Umbilical cord (tissue), 2 donors: Measurements from ENCODE around the gene POU6F2. TPM values are rescaled to one million over a fixed set of nuclear protein-coding genes. Genes with fewer than 3 reads are reported as not detected.

Source experiments
- DNase-seq: peaks from one replicate; pipeline ENCODE4 v3.0.0-alpha.2; 2015; ENCODE audit warnings: low spot score
- total RNA-seq: library from RNA; depleted of rRNA; stranded (reverse); fragments of >200 nt; gene quantifications from one replicate; pipeline ENCODE4 v1.2.3, GENCODE V29; 2014; ENCODE audit warnings: low replicate concordance; ENCODE audit not compliant: insufficient read depth

The POU6F2 gene
- total RNA-seq, 1 donor from 2014 or later, result 2.9 TPM

GRCh38 chr7:39069031-39069430 is 91.3 kb downstream of the POU6F2 start:
- no peak for DNase-seq

DNA sequence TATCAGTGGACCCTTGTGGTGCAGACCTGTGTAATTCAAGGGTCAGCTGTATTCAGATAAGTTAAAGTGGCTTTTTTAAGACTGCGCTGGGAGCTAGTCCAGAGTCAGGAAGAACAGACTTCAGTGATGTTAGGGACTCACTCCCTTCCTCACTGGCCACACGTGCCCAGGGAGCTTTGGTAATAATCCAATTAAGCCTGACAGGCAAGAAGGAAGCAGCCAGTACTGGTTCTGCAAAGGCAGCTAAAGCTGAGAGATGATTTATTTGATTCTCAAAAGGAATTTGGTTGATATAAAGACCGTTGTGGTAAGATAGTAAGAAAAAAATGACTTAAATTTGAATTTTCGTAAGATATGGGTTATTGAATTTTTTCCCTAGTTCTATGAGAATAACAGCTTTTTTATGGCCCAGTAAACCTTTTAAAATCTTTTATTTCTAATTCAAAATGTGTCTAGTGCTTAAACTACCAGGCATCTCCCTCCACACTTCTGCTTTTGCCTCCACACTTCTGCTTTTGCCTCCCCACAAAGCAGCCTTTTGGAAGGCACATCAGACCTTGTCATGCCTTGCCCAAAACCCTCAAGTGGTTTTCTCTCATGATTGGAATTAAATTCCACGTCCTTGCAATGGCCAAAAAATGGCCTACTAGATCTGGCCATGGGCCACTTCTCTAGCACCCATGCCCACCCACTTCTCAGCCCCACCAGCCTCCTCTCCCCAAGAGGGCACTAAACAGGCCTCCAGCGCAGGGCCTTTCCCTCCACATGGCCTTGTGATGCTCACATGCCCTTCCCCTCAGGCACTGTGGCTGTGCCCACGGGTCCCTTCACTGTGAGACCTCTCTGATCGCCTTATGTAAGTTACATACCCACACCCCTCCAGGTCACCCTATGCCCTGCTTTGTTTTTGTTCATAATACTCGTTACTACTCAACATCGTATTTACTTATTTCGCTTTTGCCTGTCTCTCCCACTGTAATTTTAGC is 92.5 kb downstream of the POU6F2 start:
- peak; percentile 52 for DNase-seq

DNA sequence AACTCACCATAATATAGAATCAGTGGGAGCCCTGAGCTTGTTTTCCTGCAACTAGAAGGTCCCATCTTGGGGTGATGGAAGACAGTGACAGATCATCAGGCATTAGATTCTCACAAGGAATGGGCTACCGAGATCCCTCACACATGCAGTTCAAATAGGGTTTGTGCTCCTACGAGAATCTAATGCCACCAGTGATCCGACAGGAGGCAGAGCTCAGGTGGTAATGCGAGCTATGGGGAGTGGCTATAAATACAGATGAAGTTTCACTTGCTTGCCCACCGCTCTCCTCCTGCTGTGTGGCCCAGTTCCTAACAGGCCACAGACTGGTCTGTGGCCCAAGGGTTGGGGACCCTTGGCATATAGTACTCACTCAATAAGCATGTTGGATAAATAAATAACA is 93.4 kb downstream of the POU6F2 start:
- DNase-seq, result no peak

DNA sequence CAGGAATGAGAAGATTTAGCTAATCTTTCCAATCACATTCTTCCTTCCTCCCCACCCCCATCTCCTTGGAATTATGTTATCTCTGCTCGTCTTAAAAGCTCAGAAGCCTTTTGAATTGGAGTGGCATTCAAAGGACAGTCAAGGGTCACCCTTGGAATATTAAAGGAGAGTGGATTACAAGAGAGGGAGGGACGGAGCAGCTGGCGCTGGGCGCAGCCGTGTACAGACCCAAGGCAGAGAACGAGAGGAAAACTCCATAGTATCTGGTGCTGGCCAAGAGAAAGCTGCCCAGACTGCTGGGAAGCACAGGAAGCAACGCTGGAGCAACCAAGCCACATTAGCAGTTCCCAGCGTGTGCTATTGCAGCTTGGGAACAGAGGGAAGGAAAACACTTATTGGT is 95.7 kb downstream of the POU6F2 start:
- DNase-seq, result peak; percentile 87

GRCh38 chr7:39075210-39075609 is 97.5 kb downstream of the POU6F2 start:
- DNase-seq, result no peak

DNA sequence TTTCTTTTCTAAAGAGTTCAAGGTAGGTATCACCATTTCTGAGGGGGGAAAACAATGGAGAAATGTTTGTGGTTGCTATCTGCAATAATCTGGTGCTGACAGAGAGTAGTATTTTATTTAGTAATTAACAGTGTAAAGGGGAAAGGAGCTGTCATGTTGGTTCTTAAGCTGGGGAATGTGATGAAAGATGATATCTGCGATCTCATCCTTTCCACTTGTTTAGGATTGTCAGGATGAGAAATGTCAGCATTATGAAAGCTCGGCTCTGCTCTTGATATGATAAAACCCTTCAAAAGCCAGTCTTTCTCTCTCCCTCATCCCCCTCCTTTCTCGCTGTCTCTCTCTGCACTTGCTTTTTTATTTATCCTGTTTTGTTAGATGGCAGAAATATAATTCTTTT is 106.1 kb downstream of the POU6F2 start:
- DNase-seq, result peak; percentile 35

- DNase-seq, result no peak
These were observed 106.6 kb downstream of the POU6F2 start for GRCh38 chr7:39084349-39084748.

DNA sequence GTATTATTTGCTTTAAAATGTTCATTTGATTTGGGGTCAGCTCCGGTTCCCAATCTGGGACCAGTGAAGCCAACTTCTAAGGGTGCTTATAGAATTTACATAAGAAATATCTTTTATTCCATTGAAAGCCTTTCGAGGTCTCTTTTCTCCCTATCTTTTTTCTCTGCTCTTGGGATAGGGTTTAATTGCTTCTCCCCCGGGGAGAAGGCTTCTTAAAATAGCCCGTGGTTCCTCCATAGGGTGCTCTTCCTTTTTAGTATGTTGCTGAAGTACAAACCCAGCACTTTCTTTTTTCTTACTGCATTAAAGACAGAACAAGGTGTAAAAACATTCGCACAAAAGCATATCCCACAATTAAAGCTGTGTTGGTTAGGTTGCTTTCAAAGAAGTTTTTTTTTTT is 107.5 kb downstream of the POU6F2 start:
- DNase-seq, result no peak

GRCh38 chr7:39085590-39086049 is 107.9 kb downstream of the POU6F2 start:
- peak; percentile 61 for DNase-seq

DNA sequence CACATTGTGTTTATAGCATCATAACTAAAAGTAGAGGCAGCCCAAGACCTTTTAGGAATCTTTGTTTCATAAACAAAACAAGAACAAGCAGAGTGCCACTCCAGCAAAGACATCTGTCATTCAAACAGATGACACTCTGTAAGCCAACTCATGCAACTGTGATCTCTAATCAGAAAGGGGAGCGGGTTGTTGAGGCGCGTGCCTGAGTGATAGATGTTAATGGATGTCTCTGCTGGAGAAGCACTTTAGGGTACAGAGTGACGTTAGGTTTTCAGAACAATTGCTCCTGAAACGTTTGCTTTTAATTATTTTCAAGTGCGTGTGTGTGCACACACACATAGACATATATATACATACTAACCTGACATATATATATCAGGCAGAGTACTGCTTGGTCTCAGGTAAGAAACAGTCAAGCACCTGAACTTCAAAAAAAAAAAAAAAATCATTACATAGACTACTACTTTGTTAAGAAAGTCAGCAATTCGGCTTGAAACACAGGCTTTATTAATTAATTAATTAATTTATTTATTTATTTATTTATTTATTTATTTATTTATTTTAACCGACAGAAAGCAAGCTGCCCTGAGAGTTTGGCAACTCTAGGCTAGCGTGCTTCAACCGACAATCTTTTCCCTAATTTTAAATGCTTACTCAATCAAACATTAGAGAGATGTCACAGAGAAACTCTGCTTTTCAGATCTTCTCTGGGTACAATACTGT is 109.1 kb downstream of the POU6F2 start:
- DNase-seq, result no peak

- peak; percentile 44 for DNase-seq
These were observed 111.3 kb downstream of the POU6F2 start for GRCh38 chr7:39088730-39089593.

DNA sequence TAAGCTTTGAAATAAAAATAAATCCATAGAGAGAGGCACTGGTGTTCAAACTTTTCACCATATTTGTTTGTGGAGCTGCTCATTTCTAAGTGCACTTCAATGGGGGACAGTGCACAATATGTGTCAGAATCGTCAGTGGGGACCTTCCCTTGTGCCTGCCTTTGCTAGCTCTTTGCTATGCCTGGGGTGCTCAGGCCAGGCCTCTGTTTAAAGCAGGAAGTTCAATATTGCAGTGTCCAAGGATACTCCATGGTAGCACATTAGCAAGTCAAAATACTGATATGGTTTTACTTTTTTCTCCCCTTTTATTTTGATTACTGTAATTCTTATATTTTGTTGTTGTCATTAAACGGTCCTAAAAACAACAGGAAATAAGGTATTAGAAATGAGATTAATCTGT is 113.4 kb downstream of the POU6F2 start:
- DNase-seq, result no peak

DNA sequence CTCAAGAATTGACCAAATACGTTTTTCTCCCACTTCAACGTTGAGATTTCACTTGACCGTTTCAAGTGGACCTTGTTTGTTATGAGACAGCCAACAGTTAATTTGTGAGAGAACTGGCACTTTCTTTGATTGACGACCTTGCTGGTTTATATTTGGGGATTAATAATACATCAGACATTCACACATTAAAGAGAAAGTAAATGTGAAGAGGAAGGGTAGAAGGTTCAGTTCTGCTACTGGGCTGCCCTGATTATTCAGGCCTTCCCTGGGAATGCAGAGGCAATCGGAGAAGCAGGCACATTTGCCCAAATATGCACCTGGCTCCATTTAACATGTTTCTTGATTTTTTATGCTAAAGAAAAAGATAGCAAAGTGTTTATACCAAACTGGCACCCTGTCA is 114.1 kb downstream of the POU6F2 start:
- no peak for DNase-seq

GRCh38 chr7:39094731-39095130 is 117.0 kb downstream of the POU6F2 start:
- DNase-seq, result no peak

DNA sequence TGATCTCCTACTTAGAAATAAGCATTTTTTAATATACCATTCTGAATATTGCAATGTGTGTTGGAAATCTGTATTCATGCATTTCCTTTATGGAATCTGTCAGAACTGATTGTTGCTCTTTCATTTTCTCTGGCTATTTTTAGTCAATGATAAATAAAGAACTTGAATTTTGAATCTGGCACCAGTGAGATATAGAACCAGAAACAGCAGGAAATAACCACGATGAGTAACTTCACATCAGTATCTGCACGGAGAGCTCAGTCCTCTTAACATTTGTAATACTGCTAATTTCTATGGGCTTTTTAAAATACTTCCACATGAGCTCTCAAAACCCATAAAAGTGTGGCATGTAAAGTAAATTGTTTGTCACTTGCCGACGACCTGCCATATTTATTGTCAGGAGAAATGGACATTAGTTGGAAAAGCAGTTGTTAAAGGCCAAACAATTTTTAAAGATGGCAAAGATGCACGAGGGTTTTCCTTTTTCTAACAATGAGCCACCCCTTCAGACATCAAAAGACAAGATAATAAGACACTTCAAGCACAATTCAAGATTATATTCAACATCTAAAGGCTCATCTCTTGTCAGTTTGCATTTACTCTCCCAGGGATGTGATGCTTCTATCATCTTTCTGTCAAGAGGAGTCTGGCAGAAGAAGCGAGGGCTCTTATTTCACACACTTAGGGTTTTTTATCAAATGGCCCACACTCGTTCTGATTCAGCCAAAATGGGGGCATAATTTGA is 118.3 kb downstream of the POU6F2 start:
- DNase-seq, result no peak

DNA sequence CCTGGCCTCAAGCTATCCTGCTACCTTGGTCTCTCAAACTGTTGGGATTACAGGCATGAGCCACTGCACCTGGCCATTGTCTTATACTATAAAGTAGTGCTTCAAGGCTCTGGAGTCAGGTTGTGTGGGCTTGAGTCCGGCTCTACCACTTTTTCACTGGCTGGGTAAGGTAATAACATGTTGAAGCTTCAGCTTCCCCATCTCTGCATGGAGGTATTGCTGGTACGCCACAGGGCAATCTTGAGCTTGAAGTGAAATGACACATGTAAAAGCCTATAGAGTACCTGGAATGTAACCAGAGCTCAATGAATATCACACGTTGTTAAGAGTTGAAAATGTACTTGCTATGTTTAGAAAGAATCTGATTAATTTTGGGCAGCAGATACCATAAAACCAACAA is 120.8 kb downstream of the POU6F2 start:
- DNase-seq, result no peak

DNA sequence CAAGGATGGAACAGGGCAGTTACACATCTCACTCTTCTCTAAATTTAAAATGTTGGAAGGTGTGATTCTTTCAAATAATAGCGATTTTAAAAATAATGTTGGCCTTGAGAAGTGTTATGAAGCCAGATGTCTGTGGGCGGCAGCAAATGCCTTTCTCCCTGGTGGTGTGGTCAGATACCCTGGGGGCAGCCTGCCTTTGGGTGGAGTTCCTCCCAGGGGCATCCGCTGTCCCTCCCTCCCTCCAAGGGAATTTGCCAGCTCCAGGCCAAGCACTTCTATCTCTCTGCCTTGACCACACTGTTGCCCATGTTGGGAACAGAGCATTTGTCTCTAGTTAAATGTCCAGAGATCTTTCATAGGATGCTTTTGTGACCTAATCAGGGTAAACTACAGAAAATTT is 121.4 kb downstream of the POU6F2 start:
- no peak for DNase-seq

GRCh38 chr7:39100270-39100669 is 122.6 kb downstream of the POU6F2 start:
- DNase-seq, result no peak

DNA sequence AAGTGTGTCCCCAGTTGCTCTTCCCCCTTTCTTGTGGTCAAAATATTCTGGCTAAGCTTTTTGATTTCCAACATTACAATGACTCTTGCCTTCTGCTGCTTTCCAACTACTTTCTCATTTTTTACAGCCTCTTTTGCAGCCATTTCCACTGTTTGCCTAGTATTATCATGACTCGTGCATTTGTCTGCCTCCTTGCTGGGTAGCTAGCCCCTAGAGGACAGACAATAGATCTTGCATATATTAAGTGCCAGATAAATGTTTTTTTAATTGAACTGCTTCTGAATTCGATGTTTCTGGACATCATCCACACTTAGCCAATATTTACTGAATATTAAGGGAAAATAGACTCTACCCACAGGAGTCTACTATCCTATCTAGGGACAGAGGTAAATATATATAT is 124.5 kb downstream of the POU6F2 start:
- no peak for DNase-seq

DNA sequence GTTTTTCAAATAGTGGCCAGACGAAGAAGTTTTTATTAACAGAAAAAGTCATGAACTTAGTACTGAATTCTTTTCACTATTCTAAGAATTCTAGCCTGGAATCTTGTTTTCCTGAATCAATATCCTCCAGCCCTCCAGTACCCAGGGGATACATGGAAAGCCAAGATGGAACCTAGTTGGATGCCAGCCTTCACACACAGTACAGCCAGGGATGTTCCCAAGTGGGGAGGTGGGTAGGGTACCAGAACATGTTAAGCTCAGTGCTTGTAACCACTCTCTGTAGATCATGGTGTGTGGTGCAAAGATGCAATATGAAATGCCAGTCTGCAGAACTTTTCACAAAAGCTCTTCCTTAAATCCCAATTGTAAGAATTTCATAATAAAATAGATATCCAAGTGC is 128.0 kb downstream of the POU6F2 start:
- DNase-seq, result no peak

- no peak for DNase-seq
These were observed 148.1 kb downstream of the POU6F2 start for GRCh38 chr7:39125846-39126245.
